K562 (cell line): Measurements from ENCODE around the gene PI4K2A. TPM values are rescaled to one million over a fixed set of nuclear protein-coding genes. Genes with fewer than 3 reads are reported as not detected.

Experiments used
- ATAC-seq: fragments of 200-7000 bp; cut with Tn5 transposase; 3 replicates; pipeline ENCODE4 v1.9.1; 2020; ENCODE audit warnings: moderate library complexity
- Bru-seq: library from RNA; stranded (reverse); fragments of 400-500 nt; gene quantifications from one replicate; lab custom pipeline; 2021; lab: Mats Ljungman, UMichigan
- BruChase-seq, 2 experiments: library from RNA; stranded (reverse); fragments of 400-500 nt; gene quantifications; one replicate each; lab custom pipeline; 2021; lab: Mats Ljungman, UMichigan
- BruUV-seq: library from RNA; stranded (reverse); fragments of 400-500 nt; replicated peaks from 2 replicates; lab custom pipeline; 2021; lab: Mats Ljungman, UMichigan
- CTCF ChIA-PET: fragments of 300-600 bp; formaldehyde crosslinking; extraction: SDS; loops from one replicate; lab custom pipeline; 2021; ENCODE audit warnings: low intra/inter-chr PET ratio; lab: Yijun Ruan, JAX
- POLR2A ChIA-PET: fragments of 300-600, 350-650 bp; sonication (Branson Sonifier 250); formaldehyde crosslinking; extraction: SDS; loops from one replicate; lab custom pipeline; 2021; ENCODE audit warnings: antibody characterized with exemption, inconsistent platforms; lab: Yijun Ruan, JAX
- DNase-seq, 4 experiments: peaks; one replicate each; pipeline versions ENCODE4 v3.0.0 to v3.0.0-alpha.2; 2011 to 2018; ENCODE audit warnings: low spot score in 3 of 4, mixed read lengths in 3 of 4; ENCODE audit errors: extremely low read depth in 1 of 4
- FAIRE-seq: peaks from 2 replicates; lab custom pipeline; 2011; peaks lifted over from hg19 to GRCh38; lab: Jason Lieb, UNC
- H2AFZ ChIP-seq: 2 replicates; pipeline ENCODE4 v1.6.0; 2011; ENCODE audit warnings: low read depth, low read length, control low read depth, inconsistent platforms
- H3K27ac ChIP-seq: fragments of 200-600 bp; 3 replicates; pipeline ENCODE4 v1.8.0; 2011; ENCODE audit warnings: low read depth, mild to moderate bottlenecking, control low read depth, inconsistent platforms, low read length, moderate library complexity, mixed read lengths; ENCODE audit errors: extremely low read depth
- H3K27me3 ChIP-seq, 2 experiments: fragments of 300-600 bp in 1 of 2; 2 replicates in 1 of 2; 3 replicates in 1 of 2; pipeline versions ENCODE4 v1.6.0 to v1.8.0; 2011; ENCODE audit warnings: inconsistent platforms in 2 of 2, low read length in 2 of 2, mild to moderate bottlenecking in 1 of 2, mixed read lengths in 1 of 2, moderate library complexity in 1 of 2; ENCODE audit not compliant: control insufficient read depth in 2 of 2, insufficient read depth in 2 of 2
- H3K36me3 ChIP-seq: fragments of 300-600 bp; 3 replicates; pipeline ENCODE4 v1.8.0; 2011; ENCODE audit warnings: mild to moderate bottlenecking, low read length, inconsistent platforms; ENCODE audit not compliant: control insufficient read depth, insufficient read depth
- H3K4me1 ChIP-seq, 2 experiments: fragments of 200-600 bp in 1 of 2; replicated peaks in 1 of 2; 2 replicates in 1 of 2; 3 replicates in 1 of 2; pipeline versions ENCODE4 v1.5.1 to v1.8.0; 2011; ENCODE audit warnings: inconsistent platforms in 2 of 2, low read length in 2 of 2, mild to moderate bottlenecking in 1 of 2, mixed read lengths in 1 of 2, moderate library complexity in 1 of 2; ENCODE audit not compliant: control insufficient read depth in 2 of 2, insufficient read depth in 2 of 2
- H3K4me2 ChIP-seq: 2 replicates; pipeline ENCODE4 v1.6.1; 2011; ENCODE audit warnings: low read length, control low read depth, inconsistent platforms, mixed read lengths; ENCODE audit not compliant: insufficient read depth
- H3K4me3 ChIP-seq: fragments of 200-600 bp; sonication (generic), shearing (Covaris generic); 2 replicates; pipeline ENCODE4 v1.5.1; 2016; ENCODE audit warnings: control low read depth, inconsistent platforms
- H3K79me2 ChIP-seq: fragments of 200-600 bp; 3 replicates; pipeline ENCODE4 v1.8.0; 2011; ENCODE audit warnings: low read length, inconsistent platforms; ENCODE audit not compliant: control insufficient read depth, insufficient read depth
- H3K9ac ChIP-seq, 2 experiments: 2 replicates each; pipeline versions ENCODE4 v1.6.0 to v1.6.1; 2011; ENCODE audit warnings: low read depth in 2 of 2, low read length in 2 of 2, control low read depth in 1 of 2, inconsistent platforms in 1 of 2, mild to moderate bottlenecking in 1 of 2, mixed read lengths in 1 of 2; ENCODE audit not compliant: insufficient read depth in 1 of 2
- H3K9me1 ChIP-seq: one replicate; pipeline ENCODE4 v1.6.0; 2011; ENCODE audit warnings: inconsistent platforms, mild to moderate bottlenecking, low read length, moderate library complexity; ENCODE audit not compliant: control insufficient read depth, insufficient read depth
- H3K9me3 ChIP-seq: replicated peaks from 2 replicates; pipeline ENCODE4 v1.5.1; 2011; ENCODE audit warnings: low read depth, low read length, inconsistent platforms; ENCODE audit not compliant: control insufficient read depth, insufficient read depth
- H4K20me1 ChIP-seq: replicated peaks from 2 replicates; pipeline ENCODE4 v1.6.1; 2011; ENCODE audit warnings: low read length, inconsistent platforms, mixed read lengths; ENCODE audit not compliant: control insufficient read depth, insufficient read depth
- GTF3C2 ChIP-seq: IDR thresholded peaks from 3 replicates; pipeline ENCODE4 v1.6.1; 2011; ENCODE audit warnings: borderline replicate concordance, mild to moderate bottlenecking, moderate library complexity; ENCODE audit not compliant: insufficient read length; ENCODE audit errors: extremely low read depth
- HIVEP1 ChIP-seq: fragments of 250-450 bp; sonication (Bioruptor Pico); IDR thresholded peaks from 2 replicates; pipeline ENCODE4 v1.4.0; 2020; ENCODE audit warnings: mild to moderate bottlenecking
- NR2C2 ChIP-seq, 2 experiments: fragments of 200-800 bp in 1 of 2; sonication (Bioruptor generic) in 1 of 2; sonication (generic) in 1 of 2; formaldehyde crosslinking in 1 of 2; IDR thresholded peaks; 2 replicates each; pipeline versions ENCODE4 v1.6.1 to v1.8.0; 2016 to 2022; ENCODE audit warnings: mild to moderate bottlenecking in 1 of 2, missing compliant biosample characterization in 1 of 2, missing genetic modification characterization in 1 of 2, missing genetic modification reagents in 1 of 2
- RCOR1 ChIP-seq, 2 experiments: IDR thresholded peaks; 2 replicates each; pipeline ENCODE4 v1.6.1; 2012; ENCODE audit warnings: low read depth in 2 of 2, low read length in 2 of 2, borderline replicate concordance in 1 of 2, improper control_type of control experiment in 1 of 2
- ZFP91 ChIP-seq: sonication (generic); formaldehyde crosslinking; IDR thresholded peaks from 2 replicates; pipeline ENCODE4 v1.8.0; 2022; ENCODE audit warnings: mild to moderate bottlenecking, missing genetic modification reagents
- ZNF584 ChIP-seq: fragments of 200-800 bp; sonication (Bioruptor generic); IDR thresholded peaks from 2 replicates; pipeline ENCODE4 v1.6.1; 2016; ENCODE audit warnings: low read depth, mild to moderate bottlenecking, missing genetic modification characterization, missing compliant biosample characterization
- WGBS: fragments of 100-300 bp; shearing (Covaris generic); methylation state at CpG from one replicate; pipeline ENCODE4 v1.1.6; 2016; ENCODE audit warnings: low coverage, mixed read lengths; ENCODE audit not compliant: insufficient coverage; ENCODE audit errors: missing lambda C conversion rate; 5-methylcytosine and 5-hydroxymethylcytosine counted together
- in situ Hi-C: fragments of 300-500 bp; cut with MboI; formaldehyde crosslinking; loops from 4 replicates; pipeline ENCODE4 v1.15.0; 2018; ENCODE audit warnings: inconsistent platforms, mixed read lengths
- intact Hi-C: fragments of 100-400 bp; cut with micrococcal nuclease; formaldehyde crosslinking; loops from 2 replicates; pipeline ENCODE4 v1.14.2; 2022
- long read RNA-seq, 3 experiments: library from polyadenylated mRNA in 2 of 3; library from RNA in 1 of 3; unstranded in 2 of 3; stranded (forward) in 1 of 3; transcript quantifications; one replicate each; pipeline ENCODE4 v2.0.0, GENCODE V29; 2019 to 2022
- polyA minus RNA-seq, 3 experiments: library from RNA; depleted of rRNA, polyadenylated mRNA; stranded (reverse); fragments of >200 nt; gene quantifications; 2 replicates each; pipeline ENCODE4 v1.2.3, GENCODE V29; 2011
- polyA plus RNA-seq, 8 experiments: library from polyadenylated mRNA; depleted of rRNA in 4 of 8; stranded (reverse) in 5 of 8; unstranded in 3 of 8; fragments of >200 nt; fragmentation: Nextera tagmentation in 2 of 8; fragmentation: Illumina TruSeq in 1 of 8; extraction: Ambion mirVana in 2 of 8; extraction: Trizol in 1 of 8; gene quantifications; 2 replicates each; pipeline versions ENCODE4 v1.2.1 to v1.2.3, GENCODE V29; 2011 to 2014; ENCODE audit warnings: inconsistent platforms in 1 of 8, missing spikeins in 1 of 8
- total RNA-seq, 7 experiments: library from RNA; depleted of rRNA in 6 of 7; stranded (reverse); fragments of >200 nt in 6 of 7; fragmentation: Illumina TruSeq in 2 of 7; extraction: Trizol in 2 of 7; gene quantifications; 2 replicates each; pipeline versions ENCODE4 v1.2.1 to v1.2.3, GENCODE V29; 2011 to 2021; ENCODE audit warnings: low replicate concordance in 1 of 7

The PI4K2A gene
- total RNA-seq (2011; cell fraction: chromatin; rRNA removed; ENCODE audit: low replicate concordance): 13.6 and 25.0 TPM in 2 replicates
- 15.9 and 17.7 TPM in 2 replicates for total RNA-seq (2011; cell fraction: nucleolus; rRNA removed)
- total RNA-seq (2011; cell fraction: nucleoplasm; rRNA removed): 19.7 and 21.3 TPM in 2 replicates
- total RNA-seq (2014; rRNA removed) (16.5 and 18.2 TPM in 2 replicates), total RNA-seq (2014; rRNA removed; fragmentation: Illumina TruSeq; extraction: Trizol) (11.1 and 11.3 TPM in 2 replicates), total RNA-seq (2015; rRNA removed; fragmentation: Illumina TruSeq; extraction: Trizol) (12.2 and 13.3 TPM in 2 replicates), total RNA-seq (2021) (18.6 and 20.1 TPM in 2 replicates), polyA plus RNA-seq (2011; rRNA removed) (24.2 and 28.4 TPM in 2 replicates), polyA plus RNA-seq (2014; fragmentation: Illumina TruSeq; extraction: Trizol) (18.9 and 20.3 TPM in 2 replicates), polyA plus RNA-seq (2014; fragmentation: Nextera tagmentation; extraction: Ambion mirVana) (1 to 10 TPM; 4.4 to 6.3 TPM), polyA plus RNA-seq (2014; rRNA removed) (16.4 and 18.9 TPM in 2 replicates), polyA minus RNA-seq (2011; rRNA and poly(A)+ RNA removed) (17.1 and 20.2 TPM in 2 replicates), Bru-seq, nascent RNA (percentile 67 among the genes with signal in this experiment), BruChase-seq, experiment 1, labeled RNA remaining after a 2-hour chase (percentile 79 among the genes with signal in this experiment), BruChase-seq, experiment 2, labeled RNA remaining after a 6-hour chase (percentile 89 among the genes with signal in this experiment)
- 27.2 and 28.2 TPM in 2 replicates for polyA plus RNA-seq (2011; cell fraction: cytosol; rRNA removed)
- polyA plus RNA-seq (2011; cell fraction: nucleus; rRNA removed): 18.6 and 20.6 TPM in 2 replicates
- polyA plus RNA-seq (2012): 14.1 and 20.3 TPM in 2 replicates
- 8.8 and 12.1 TPM in 2 replicates for polyA minus RNA-seq (2011; cell fraction: cytosol; rRNA and poly(A)+ RNA removed)
- polyA minus RNA-seq (2011; cell fraction: nucleus; rRNA and poly(A)+ RNA removed): 5.9 and 7.6 TPM in 2 replicates
- long read RNA-seq, experiment 1, full-length matches to known transcripts: 17 of 49 reads
- long read RNA-seq, experiment 1, partial matches to known transcripts: 30 of 49 reads
- long read RNA-seq, experiment 1, other reads (novel, unspliced or antisense): 2 of 49 reads
- long read RNA-seq, experiment 2, full-length matches to known transcripts: 7 of 38 reads
- long read RNA-seq, experiment 2, partial matches to known transcripts: 2 of 38 reads
- long read RNA-seq, experiment 2, other reads (novel, unspliced or antisense): 29 of 38 reads
- long read RNA-seq, experiment 3, full-length matches to known transcripts: 3 of 5 reads
- long read RNA-seq, experiment 3, partial matches to known transcripts: 0 of 5 reads
- long read RNA-seq, experiment 3, other reads (novel, unspliced or antisense): 2 of 5 reads

- Histone ChIP-seq H3K27me3 (no peaks in the 10 kb centered on the region), H3K4me3 (peak within 1 kb of the TSS; percentile 81), H3K36me3 (peaks cover 19% of the 10 kb centered on the region), H3K79me2 (peaks cover 34% of the 10 kb centered on the region), H4K20me1 (no peaks in the 10 kb centered on the region), H3K9me1 (no peaks in the 10 kb centered on the region), H3K9me3 (no peaks in the 10 kb centered on the region), H3K27ac (peak within 1 kb of the TSS; percentile 76), H3K4me1 (peaks cover 7% of the 10 kb centered on the region in 2 experiments; a peak in 4 of 5 replicates), H3K4me2 (peak within 1 kb of the TSS; percentile 86), H2AFZ (peak within 1 kb of the TSS; percentile 98), H3K9ac (peak within 1 kb of the TSS; percentile 67 to 95)
- peak; percentile 95 for FAIRE-seq
- no TSS peak for BruUV-seq
- ATAC-seq: peak; percentile 99
- CTCF ChIA-PET: no interaction called here
- peak; percentile 95 to 98 (median 98) for DNase-seq
- POLR2A ChIA-PET: interaction anchor here (0.8 to 1.0 kb wide), 3 partner anchors 8 to 27 kb away, joined by 3 to 6 read pairs (median 3); no protein-coding TSS in a partner anchor
- WGBS: 7% methylated on average over 11 of the region's 54 CpGs
- in situ Hi-C loops: no loop called here
- intact Hi-C loops: no loop called here
- TF ChIP-seq RCOR1 (IDR thresholded peaks at IDR 0.05; ENCODE audit: borderline replicate concordance in 1 of 2, low read depth in 2 of 2, low read length in 2 of 2) (peak in 1 of 2 experiments; percentile 36; a peak in 2 of 4 replicates), HIVEP1 (CRISPR knock-in tag) (no peak), ZFP91 (no peak), GTF3C2 (no peak), NR2C2 (CRISPR knock-in tag; IDR thresholded peaks at IDR 0.05) (0 out of 2 replicates have a peak, but pooled peaks have one; percentile 44), NR2C2 (tag; IDR thresholded peaks at IDR 0.05) (peak; percentile 94), ZNF584 (CRISPR knock-in tag) (no peak)
These were observed at the start of gene PI4K2A for GRCh38 chr10:97640174-97640867. Gene PI4K2A (plus strand): TSS chr10:97640671. CDS start chr10:97640743, 72 bp downstream.
